Endothelial cell of umbilical vein (primary cell): Measurements from ENCODE around the gene SORCS2.

Source experiments
- CTCF ChIP-seq, 2 donors: IDR thresholded peaks; 1 replicate in 1 of 2; 2 replicates in 1 of 2; pipeline ENCODE4 v1.5.1; 2011; ENCODE audit warnings: low read length in 2 of 2, mild to moderate bottlenecking in 2 of 2, moderate library complexity in 2 of 2, control low read depth in 1 of 2, inconsistent platforms in 1 of 2, low read depth in 1 of 2; ENCODE audit not compliant: insufficient read depth in 1 of 2; ENCODE audit errors: extremely low read depth in 1 of 2
- MAX ChIP-seq: IDR thresholded peaks from 2 replicates; pipeline ENCODE4 v1.6.1; 2011; ENCODE audit not compliant: insufficient read depth, insufficient read length
- POLR2A ChIP-seq: IDR thresholded peaks from 2 replicates; pipeline ENCODE4 v1.6.1; 2012; ENCODE audit warnings: low read depth, mild to moderate bottlenecking, control low read depth, low read length
- POLR2AphosphoS5 ChIP-seq: IDR thresholded peaks from 2 replicates; pipeline ENCODE4 v1.6.1; 2012; ENCODE audit warnings: low read depth, mild to moderate bottlenecking, control low read depth, low read length, moderate library complexity; ENCODE audit not compliant: insufficient read depth

- TF ChIP-seq CTCF (IDR thresholded peaks at IDR 0.05; ENCODE audit: extremely low read depth in 1 of 2, insufficient read depth in 1 of 2, low read depth in 1 of 2, low read length in 2 of 2), result no peak
- TF ChIP-seq POLR2A, result no peak
- no peak for TF ChIP-seq MAX
- no peak for TF ChIP-seq POLR2AphosphoS5
Observed at GRCh38 chr4:7715271-7716009, 523.1 kb downstream of the SORCS2 start.
